Measurements from ENCODE around the gene CASS4.

The CASS4 gene

DNA sequence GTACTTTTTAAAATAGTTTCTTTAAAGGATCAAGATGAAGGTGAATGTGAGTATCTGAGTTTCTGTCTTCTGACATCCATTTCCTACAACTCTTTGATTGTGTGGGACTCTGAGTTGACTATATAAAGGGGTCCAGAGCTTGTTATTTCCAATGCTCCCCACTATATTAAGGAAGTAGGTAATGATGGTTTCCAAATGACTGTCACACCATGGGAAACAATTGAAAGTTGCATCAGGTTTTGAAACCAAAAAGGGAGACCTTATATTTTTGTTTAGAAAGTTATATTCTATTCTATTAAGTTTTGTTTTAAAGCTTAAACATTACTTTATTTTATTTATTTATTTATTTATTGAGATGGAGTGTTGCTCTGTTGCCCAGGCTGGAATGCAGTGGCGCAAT, 11.2 kb downstream of the CASS4 start:
- DNase-seq, result peak; percentile 60 to 64

DNA sequence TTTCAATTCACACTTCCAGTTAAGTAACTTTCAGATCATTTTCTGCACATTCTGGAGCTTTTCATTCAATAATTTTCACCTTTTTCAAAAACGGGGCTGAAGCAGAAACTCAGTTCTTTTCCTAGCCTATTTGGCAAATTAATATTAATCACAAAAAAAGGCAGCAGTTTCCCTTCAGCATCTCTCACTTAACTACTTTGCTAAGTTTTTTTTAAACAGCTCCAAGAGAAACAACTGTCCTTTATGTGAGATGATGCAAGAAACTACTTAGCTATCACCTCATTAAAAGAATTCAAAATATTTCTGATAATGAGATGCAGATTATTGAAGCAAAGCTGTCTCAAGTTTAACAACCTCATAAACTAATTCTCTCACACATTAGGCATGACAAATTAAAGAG, 11.8 kb downstream of the CASS4 start:
- DNase-seq, result no peak

DNA sequence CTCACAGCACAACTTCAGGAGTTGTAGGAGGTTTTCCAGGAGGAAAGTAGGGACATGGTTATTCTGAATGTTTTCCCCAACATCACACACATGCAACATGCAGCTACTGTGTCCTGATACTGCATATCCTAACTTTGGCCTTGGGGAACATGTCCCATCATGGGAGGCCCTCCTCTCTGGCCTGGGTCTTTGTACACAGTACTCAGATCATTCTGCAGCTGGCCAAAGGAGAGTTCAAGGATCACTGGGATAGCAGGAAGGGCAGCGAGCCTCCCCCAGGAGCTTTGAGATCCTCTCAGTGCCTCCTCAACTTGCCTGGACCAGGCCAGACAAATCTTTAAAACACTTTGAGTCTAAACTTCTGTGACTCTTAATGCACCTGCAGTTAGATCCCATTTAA, 12.9 kb downstream of the CASS4 start:
- DNase-seq, result no peak

DNA sequence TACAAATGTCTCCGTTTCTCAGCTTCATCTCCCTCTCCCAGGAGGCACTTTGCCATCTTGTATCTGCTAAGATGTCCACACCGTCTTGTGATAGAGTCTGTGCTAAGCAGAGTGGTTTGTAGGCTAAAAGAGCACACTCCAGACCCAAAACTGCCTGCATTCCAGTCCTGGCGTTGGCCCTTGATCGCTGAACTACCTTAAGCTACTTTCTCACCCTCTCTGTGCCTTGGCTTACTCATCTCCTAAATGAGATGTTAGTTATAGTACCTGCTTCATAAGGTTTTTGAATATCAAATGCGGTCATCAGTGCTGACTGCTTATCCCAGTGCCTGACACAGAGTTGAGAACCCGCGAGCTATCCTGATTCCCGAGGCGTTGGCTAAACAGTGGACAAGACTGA, 14.0 kb downstream of the CASS4 start:
- no peak for DNase-seq

DNA sequence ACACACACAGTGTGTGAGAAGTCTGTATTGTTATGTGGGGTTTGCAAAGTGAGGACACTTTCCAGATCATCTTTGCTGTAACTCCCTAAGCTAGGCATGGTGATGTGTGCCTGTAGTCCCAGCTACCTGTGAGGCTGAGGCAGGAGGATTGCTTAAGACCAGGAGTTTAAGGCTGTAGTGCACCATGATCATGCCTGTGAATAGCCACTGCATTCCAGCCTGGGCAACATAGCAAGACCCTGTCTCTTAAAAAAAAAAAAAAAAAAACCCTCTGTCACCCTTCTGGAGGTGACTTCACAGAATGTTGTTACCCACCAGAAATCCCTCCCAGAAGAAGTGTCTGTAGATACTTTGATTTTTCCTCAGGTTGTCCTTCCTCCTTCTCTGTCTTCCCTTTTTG, 14.9 kb downstream of the CASS4 start:
- no peak for DNase-seq

DNA sequence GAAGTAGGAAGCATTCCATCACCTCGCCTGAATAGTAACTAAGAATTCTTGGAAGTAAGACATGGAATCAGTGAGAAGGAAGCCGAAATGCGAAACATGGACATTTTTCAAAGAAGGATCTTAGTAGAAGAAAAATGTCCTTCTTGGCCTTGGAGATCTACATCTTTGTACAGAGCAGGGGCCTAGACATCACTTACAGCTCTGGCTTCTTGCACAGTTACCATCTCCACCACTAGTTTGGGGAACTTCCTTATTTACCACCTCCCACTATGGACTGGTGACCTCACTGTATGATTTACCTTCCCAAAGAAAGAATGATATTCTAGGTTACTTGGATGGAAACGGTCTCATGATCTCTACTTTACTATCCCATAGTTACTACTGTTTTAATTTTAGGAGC, 15.7 kb downstream of the CASS4 start:
- DNase-seq, result peak; percentile 43 to 72

DNA sequence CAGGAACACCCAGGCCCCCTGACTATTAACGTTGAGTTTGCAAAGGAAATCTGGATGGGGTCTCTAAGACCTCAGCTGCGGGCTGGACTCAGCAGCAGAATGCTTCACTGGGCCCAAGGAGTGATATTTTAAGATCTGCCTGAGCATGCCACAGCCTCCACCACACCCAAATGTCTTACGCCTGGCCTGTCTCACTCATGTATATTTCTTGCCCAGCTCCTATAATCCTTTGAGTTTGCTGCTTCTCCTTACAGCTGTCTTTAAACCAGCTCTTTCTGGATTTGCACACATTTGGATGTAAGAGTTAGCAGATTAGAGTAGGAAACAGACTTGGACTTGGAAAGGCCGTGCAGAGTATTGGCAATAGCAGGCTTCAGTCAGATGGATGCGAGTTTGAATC, 16.4 kb downstream of the CASS4 start:
- DNase-seq, result no peak

DNA sequence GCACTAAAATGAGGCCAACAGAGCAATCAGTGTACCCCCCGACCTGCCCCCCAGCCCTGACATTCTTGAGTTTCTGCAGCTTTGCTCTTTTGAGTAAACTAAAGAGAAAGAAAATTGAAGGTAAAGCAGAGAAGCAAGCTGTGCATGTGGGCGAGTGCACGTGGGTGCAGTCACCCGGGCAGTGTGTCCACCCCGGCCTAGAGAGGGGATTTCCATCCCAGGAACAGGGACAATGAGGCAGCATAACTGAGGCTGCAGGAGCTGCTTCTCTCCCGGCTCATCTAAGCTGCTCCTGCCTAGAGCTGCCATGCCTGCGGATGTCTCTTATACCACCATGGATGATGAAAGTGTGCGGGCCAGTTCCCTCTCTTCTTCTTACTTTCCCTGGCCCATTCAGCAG, 16.8 kb downstream of the CASS4 start:
- DNase-seq, result peak; percentile 47 to 84

DNA sequence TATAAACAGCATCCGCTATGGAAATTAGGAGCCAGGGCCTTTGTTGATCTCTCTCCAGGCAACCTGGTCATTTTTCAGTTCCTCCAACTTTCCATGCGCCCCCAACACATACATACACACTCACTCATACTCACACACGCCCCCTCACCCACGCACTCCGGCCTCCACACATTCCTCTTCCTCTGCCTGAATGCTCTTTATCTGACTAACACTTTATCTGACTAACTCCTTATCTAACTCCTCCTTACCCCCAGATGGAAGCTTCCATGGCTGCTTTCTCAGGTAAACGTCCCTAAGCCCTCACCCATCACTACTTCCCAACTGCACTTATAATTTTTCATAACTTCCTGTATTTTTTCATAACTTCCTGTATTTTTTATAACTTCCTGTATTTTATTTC, 17.4 kb downstream of the CASS4 start:
- peak; percentile 26 to 50 for DNase-seq

DNA sequence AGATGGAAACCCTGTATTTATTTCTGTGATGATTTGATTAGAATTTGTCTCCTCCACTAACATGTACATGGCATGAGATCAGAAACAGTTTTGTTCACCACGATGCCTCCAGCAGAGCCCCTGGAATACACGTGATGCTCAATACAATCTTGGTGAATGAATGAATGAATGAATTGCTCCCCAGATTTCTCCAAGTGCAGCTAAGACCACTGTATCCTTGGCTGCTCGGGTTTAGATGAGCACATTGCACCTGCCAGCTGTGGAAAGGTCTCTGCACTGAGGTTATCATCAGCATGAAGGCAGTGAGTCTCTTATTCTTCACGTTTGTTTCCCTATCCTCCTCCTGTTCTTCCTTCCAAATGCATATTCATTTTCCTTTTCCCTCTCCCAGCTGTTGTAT, 17.9 kb downstream of the CASS4 start:
- DNase-seq, result no peak

DNA sequence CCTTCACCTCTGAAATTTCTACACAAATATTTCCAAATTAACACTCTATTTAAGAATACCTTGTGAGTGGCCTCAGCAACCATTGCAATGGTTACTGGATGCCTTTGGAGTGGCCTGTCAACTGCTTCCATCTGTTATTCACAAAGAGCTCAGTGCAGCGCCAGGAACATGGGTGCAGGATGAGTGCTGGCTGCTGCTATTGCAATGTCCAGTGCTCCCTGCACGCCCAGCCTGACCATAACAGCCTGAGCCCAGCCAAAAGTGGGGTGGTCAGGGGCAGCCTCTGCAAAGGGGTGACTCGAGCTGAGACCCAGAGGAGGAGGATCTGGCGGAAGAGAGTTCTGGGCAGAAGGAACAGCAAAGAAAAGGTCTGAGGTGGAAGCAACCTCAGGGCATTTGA, 18.4 kb downstream of the CASS4 start:
- no peak for DNase-seq

DNA sequence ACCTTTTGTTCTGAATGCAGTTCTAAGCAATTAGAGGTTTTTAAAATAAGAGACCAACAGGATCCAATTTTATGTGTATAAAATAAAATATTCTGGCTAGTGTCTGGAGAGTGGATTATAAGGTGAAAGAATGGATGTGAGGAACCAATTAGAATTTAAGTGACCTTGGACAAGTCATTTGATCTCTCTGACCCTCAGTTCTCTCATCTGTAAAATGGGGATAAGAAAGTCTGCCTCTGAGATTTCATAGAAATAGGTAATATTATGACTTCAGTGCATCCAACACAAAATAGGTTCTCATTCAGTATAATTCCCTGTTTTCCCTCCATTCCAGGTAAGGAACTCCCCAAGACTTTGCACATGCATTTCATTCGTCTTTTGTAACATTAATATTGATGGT, 18.9 kb downstream of the CASS4 start:
- DNase-seq, result no peak

DNA sequence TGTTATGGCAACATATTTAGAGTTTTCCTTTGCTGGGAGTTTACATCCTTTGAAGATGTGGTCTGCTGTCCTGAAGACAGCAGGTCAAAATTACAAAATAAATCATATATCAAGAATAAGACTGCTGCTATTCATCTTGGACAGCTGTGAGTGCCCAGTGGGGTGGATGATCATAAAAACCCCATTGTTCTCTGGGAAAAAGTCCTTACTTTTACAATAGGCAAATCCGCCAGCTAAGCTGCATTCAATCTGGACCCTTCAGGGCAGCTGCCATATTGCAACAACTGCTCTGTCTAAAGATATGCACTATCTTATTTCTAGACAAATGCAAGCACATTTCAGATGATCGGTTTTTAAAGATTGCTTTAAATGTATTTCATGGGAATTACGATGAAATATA, 19.4 kb downstream of the CASS4 start:
- no peak for DNase-seq

DNA sequence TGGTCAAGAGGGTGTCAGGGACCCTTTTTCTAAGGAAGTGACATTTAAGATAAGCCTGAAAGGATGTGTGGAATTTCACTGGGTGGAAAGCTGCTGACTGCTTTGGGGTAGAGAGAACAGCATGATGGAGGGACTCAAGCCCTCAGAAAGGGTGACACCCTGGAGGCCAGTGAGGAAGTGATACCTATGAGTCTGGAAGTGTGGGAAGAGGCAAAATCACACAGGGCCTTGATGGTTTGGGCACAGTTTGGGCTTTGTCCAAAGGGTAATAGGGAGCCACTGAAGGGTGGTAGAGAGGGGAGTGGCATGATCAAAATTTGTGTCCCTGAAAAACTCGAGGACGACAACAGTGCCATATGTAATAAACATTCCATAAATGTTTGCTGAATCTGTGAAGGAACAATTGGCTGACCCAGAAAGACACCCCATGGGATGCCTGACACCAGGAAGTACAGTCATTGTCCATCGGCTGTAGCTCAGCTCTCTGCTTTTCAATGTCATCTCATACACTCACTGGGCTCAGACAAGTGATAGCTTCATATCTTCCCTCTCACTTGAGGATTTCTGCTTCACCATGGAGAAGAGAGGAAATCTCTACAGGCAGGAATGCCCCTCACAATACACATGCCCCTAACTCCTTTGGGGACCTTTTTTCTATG, 21.3 kb downstream of the CASS4 start:
- DNase-seq, result no peak

DNA sequence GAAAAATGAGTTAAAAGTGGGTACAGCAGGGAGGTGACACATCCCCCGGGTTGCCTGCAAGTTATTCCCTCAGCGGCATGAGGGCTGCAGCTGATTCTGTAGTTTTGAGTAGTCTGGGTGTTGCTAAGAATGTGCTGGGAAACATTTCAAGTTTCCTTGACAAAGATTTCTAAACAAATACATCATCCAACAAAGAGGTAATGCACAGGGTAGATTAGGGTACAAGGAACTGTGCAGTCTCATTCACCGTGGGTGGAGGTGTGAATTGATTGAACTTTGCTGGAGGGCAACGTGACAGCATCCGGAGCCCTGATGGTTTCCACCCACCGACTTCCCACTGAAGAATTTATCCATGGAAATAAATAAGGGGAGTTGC, 21.8 kb downstream of the CASS4 start:
- DNase-seq, result peak in 1 of 2 donors; percentile 56

DNA sequence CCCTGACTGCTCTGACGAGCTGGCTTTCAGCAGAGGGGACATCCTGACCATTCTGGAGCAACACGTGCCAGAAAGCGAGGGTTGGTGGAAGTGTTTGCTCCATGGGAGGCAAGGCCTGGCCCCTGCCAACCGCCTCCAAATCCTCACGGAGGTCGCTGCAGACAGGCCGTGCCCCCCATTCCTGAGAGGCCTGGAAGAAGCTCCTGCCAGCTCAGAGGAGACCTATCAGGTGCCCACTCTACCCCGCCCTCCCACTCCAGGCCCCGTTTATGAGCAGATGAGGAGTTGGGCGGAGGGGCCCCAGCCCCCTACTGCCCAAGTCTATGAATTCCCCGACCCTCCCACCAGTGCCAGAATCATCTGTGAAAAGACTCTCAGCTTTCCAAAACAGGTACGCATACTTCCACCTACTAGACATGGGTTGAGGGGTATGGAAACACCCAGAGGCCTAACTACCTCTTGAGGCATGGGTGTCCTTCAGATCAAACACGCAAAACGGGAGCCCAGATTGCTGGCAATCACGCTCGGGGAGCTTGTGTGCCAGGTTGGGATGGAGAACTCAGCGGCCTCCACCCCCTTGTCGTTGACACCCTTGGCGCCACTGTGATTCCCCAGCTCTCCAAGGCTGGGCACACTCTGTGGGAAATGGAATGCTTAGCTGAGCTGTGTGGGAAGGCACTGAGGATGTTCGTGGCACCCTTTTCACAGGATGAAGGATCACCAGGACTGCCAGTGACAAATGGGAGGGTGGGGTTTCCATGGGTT, 25.3 kb downstream of the CASS4 start:
- DNase-seq, result no peak

DNA sequence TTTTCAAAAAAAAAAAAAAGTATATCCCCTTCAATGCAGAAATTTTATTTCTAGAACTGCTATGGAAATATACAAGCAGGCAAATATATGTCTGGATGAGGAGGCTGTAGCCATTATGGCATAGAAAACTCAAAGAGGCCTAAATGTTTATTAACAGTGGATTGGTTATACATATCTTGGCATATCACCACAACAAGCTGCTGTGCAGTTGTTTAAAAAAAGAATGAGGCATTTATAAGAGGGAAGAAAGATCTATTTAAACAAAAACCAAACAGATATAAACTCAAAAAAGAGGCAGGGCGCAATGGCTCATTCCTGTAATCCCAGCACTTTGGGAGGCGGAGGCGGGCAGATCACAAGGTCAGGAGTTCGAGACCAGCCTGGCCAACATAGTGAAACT, 26.2 kb downstream of the CASS4 start:
- no peak for DNase-seq

DNA sequence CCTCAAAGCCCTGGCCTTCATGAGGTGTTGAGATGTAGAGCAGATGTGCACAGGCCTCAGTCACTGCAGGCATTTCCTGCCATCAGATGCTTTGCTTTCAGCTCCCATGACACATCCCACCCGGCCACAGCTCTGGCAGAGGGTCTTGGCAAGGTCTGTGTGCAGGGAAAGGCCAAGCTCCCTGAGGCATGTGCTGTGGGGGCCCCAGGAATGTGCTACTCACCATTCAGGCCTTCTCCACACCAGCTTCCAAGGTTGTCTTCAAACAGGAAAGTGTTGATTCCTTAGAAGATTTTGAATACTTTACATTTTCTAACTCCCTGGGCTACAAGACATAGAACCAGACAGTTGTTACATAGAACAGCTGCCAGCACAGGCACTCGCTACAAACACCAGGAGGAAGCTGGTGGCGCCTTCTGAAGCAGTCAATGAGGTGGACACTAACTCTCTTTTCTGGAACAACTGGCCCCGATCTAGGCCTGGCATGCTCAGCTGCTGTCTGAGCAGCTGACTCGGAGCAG, 27.8 kb downstream of the CASS4 start:
- no peak for DNase-seq

DNA sequence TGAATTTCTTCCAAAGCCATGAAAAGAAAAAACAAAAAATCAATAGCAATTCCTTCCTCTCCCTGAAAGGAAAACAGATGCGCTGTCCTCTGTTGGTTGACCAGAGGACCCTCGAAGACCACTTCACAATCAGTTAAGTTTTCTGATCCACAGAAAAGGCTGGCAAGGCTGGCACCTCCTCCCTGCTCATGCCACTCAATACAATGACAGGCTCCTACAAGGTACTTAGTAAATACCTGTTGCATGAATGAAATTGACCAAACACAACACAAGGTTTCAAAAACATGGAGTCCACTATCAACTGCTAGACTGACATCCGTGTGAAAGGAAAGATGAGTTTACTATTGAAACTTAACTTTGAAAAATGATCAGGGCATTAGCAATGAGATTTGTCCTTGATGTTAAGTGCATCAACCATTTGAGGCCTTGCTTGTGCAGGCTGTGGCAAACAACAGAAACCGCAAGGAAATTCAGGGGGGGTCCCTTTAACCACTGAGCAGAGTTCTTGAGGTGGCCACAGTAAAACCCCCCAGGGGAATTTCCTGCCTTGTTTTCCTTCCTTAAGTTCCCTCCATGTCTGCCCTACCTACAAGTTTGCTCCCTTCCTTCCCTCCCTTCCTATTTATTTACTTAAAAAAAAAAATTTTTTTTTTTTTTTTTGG, 28.4 kb downstream of the CASS4 start:
- DNase-seq, result no peak

DNA sequence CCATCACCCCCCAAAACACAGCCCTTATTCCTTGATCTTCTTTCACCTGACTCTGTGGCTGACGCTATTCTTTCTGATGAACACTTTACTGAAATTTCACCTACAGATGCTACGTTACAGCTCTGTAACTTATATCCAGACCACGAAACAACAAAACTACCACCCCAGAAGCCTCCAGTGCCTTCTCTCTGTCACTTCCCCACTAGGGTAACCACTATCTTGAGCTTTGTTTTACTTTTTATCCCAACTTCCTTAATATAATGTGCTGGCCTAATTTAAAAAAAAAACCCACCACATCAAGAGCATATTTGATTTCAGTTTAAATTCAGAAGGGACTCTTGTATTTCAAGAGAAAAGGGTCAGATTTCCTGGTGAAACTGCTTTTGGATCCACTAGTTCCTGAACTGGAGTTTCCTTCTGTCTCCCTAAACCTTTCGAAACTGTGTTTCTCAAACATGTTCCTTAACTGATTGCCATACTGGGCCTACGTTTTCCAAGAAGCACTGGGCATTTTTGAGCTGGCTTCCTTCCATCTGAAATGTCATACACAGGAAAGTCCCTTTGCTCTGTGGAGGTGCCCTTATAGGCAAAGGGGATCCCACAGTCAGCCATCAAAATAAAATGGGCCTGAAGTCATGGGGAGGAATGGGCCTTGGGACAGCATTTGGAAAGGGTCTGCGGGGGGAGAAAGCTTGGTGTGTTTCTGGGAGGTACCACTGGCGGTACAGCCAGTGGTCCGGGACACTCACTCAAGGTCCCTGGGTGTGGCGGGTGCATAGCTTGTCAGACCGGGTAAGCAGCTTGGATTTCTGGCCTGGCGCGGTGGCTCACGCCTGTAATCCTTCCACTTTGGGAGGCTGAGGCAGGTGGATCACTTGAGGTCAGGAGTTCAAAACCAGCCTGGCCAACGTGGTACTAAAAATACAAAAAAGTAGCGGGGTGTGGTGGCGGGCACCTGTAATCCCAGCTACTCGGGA, 30.6 kb downstream of the CASS4 start:
- DNase-seq, result peak; percentile 94 to 97

DNA sequence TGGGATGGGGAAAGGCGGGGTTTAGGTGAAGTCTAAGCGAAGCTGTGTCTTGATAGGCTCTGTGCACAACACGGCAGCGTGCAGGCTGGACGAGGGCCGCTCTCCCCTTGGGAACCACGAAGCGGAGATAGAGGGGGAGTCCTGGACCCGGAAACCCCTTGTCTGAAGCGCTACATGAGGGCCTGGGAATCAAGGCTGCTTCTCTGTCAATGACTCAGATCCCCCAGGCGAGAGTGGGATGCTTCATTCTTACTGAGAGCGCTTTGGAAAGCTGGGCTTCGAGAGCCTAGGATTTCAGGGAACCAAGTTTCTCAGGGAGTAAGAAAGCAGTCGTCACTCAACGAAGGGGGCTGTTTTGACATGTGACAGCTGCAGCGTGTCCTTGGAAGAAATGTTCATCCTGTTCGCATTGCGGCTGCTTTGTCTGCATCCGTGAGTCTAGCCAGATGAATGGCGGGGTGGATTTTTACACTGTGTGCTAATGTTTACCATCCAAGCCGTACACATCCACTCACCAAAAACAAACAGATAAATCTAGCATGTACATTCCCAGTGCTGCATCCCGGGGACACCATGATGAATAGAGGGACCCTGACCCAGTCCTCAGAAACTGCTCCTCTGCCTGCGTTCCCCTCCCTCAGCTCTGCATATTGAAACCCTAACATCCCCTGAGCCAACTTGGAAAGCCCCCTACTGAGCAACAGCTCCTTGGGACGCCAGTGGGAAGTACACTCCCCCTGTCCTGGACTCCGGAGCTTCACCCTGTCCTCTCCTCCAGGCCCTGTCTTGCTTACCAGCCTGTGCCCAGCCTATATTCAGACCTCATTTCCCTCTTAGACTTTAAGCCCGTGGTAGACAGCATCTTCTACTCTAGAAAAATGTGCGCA, 31.8 kb downstream of the CASS4 start:
- no peak for DNase-seq

DNA sequence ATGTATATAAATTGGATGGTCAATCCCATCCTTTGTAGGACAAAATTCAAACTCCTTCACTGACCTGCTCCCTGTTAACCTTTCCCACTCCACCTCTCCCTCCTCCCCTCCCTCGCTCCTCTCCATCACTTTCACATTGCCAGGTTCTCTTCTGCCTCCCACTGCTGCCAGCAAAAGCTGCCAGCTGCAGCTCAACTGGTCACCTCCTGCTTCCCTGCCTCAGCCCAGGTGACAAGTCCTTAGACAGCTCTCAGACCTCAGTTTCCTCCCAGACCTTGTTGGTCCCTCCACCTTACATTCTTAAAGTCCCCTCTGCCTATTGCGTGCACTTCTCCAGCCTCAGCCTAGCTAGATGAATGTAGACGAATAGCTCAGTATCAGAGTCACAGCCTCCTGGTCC, 33.1 kb downstream of the CASS4 start:
- DNase-seq, result no peak
